CD4-positive, alpha-beta memory T cell (primary cell): ENCODE measurements around the gene PRSS57. TPM values are rescaled to one million over a fixed set of nuclear protein-coding genes. Genes with fewer than 3 reads are reported as not detected.

ENCODE experiments used
- CTCF ChIA-PET: fragments of 350-600 bp; sonication (Branson Sonifier 250); formaldehyde crosslinking; loops from one replicate; lab custom pipeline; 2021; ENCODE audit warnings: inconsistent platforms; ENCODE audit not compliant: partially characterized antibody; lab: Charles Lee
- POLR2A ChIA-PET: fragments of 350-600 bp; sonication (Branson Sonifier 250); formaldehyde crosslinking; loops from one replicate; lab custom pipeline; 2021; ENCODE audit not compliant: partially characterized antibody; lab: Charles Lee
- DNase-seq, 5 donors: peaks; one replicate each; pipeline versions ENCODE4 v3.0.0 to v3.0.0-alpha.2; 2020 to 2022; ENCODE audit warnings: mixed read lengths in 1 of 5
- H3K27ac ChIP-seq: one replicate; pipeline ENCODE4 v1.7.0; 2013; ENCODE audit warnings: low read depth, low read length
- H3K27me3 ChIP-seq: 2 replicates; pipeline ENCODE4 v1.7.0; 2013; ENCODE audit warnings: mild to moderate bottlenecking, low read length, moderate library complexity; ENCODE audit not compliant: insufficient read depth
- H3K36me3 ChIP-seq: 2 replicates; pipeline ENCODE4 v1.7.0; 2013; ENCODE audit warnings: mild to moderate bottlenecking, low read length, moderate library complexity; ENCODE audit not compliant: insufficient read depth
- H3K4me1 ChIP-seq: 2 replicates; pipeline ENCODE4 v1.7.0; 2013; ENCODE audit warnings: mild to moderate bottlenecking, low read length, moderate library complexity; ENCODE audit not compliant: insufficient read depth
- H3K4me3 ChIP-seq, 2 donors: one replicate each; pipeline ENCODE4 v1.7.0; 2013; ENCODE audit warnings: low read length in 2 of 2, mild to moderate bottlenecking in 1 of 2
- H3K9me3 ChIP-seq, 2 donors: one replicate each; pipeline ENCODE4 v1.7.0; 2013; ENCODE audit warnings: low read length in 2 of 2, control low read depth in 1 of 2; ENCODE audit not compliant: control insufficient read depth in 1 of 2
- H3K27ac Mint-ChIP-seq, 7 donors: one replicate each; pipeline ENCODE4 v1.8.0; 2020 to 2021; ENCODE audit warnings: mixed read lengths in 7 of 7, mild to moderate bottlenecking in 6 of 7, inconsistent platforms in 3 of 7, moderate library complexity in 3 of 7
- H3K27me3 Mint-ChIP-seq, 2 donors: one replicate each; pipeline ENCODE4 v1.8.0; 2020 to 2021; ENCODE audit warnings: mixed read lengths in 2 of 2
- H3K36me3 Mint-ChIP-seq, 2 donors: one replicate each; pipeline ENCODE4 v1.8.0; 2020 to 2021; ENCODE audit warnings: mixed read lengths in 2 of 2, inconsistent platforms in 1 of 2, mild to moderate bottlenecking in 1 of 2
- H3K4me1 Mint-ChIP-seq, 4 donors: one replicate each; pipeline ENCODE4 v1.8.0; 2020 to 2021; ENCODE audit warnings: mixed read lengths in 4 of 4, mild to moderate bottlenecking in 1 of 4
- H3K4me3 Mint-ChIP-seq, 8 donors: one replicate each; pipeline ENCODE4 v1.8.0; 2020 to 2021; ENCODE audit warnings: mixed read lengths in 8 of 8, mild to moderate bottlenecking in 7 of 8, moderate library complexity in 6 of 8, inconsistent platforms in 3 of 8
- H3K9me3 Mint-ChIP-seq, 8 donors: one replicate each; pipeline ENCODE4 v1.8.0; 2020 to 2021; ENCODE audit warnings: mixed read lengths in 8 of 8, mild to moderate bottlenecking in 5 of 8, inconsistent platforms in 3 of 8, moderate library complexity in 1 of 8
- intact Hi-C: fragments of 100-400 bp; cut with micrococcal nuclease; formaldehyde crosslinking; loops from one replicate; pipeline ENCODE4 v1.15.1; 2023
- polyA plus RNA-seq, 2 donors: library from polyadenylated mRNA; unstranded; fragments of 300-500 nt; fragmentation: Illumina TruSeq; gene quantifications; one replicate each; pipeline ENCODE4 v1.2.3, GENCODE V29; 2021
- total RNA-seq, 2 experiments: library from RNA; stranded (reverse); gene quantifications; one replicate each; pipeline ENCODE4 v1.2.3, GENCODE V29; 2021

Gene PRSS57
- total and polyA plus RNA-seq, 4 experiments from 2014 or later: not detected

DNA sequence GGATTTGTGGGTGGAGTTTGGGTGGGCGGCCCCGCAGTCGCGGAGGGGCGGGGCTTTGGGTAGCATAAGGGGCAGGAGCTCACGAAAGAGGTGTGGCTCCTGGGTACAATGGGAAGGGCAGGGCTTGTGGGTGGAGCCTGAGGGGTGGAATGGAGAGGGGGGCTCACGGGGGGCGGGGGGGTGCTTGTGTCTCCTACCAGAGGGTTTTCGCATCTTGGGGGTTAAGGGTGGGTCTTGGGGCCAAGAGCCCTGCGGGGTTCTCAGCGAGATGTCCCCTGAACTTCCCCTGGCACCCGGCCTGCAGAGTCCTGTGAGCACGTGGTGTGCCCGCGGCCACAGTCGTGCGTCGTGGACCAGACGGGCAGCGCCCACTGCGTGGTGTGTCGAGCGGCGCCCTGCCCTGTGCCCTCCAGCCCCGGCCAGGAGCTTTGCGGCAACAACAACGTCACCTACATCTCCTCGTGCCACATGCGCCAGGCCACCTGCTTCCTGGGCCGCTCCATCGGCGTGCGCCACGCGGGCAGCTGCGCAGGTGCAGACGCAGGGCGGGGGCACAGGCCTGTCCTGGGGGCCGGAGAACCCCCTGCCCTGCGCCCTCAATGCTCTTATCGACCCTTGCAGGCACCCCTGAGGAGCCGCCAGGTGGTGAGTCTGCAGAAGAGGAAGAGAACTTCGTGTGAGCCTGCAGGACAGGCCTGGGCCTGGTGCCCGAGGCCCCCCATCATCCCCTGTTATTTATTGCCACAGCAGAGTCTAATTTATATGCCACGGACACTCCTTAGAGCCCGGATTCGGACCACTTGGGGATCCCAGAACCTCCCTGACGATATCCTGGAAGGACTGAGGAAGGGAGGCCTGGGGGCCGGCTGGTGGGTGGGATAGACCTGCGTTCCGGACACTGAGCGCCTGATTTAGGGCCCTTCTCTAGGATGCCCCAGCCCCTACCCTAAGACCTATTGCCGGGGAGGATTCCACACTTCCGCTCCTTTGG lies 13.9 kb downstream of the PRSS57 start:
- Mint-ChIP-seq H3K4me3 (peak overlapping the region; percentile 89 to 98 (median 94)), H3K27ac (peak overlapping the region; percentile 78 to 100 (median 99)), H3K36me3 (no peaks in the 10 kb centered on the region), H3K27me3 (peaks cover 2 to 4% of the 10 kb centered on the region in 2 donors), H3K9me3 (peaks cover 0 to 4% (median 0%) of the 10 kb centered on the region in 8 donors), H3K4me1 (peaks cover 0 to 5% (median 0%) of the 10 kb centered on the region in 4 donors)
- Histone ChIP-seq H3K36me3 (no peaks in the 10 kb centered on the region), H3K27ac (peak overlapping the region; percentile 58), H3K27me3 (no peaks in the 10 kb centered on the region), H3K4me3 (peak overlapping the region; percentile 34 to 76), H3K4me1 (peaks cover 13% of the 10 kb centered on the region), H3K9me3 (no peaks in the 10 kb centered on the region)
- peak in 3 of 5 donors; percentile 36 to 52 (median 45) for DNase-seq
- ChIA-PET CTCF (no interaction called here), POLR2A (interaction anchor here (0.7 to 5.2 kb wide), 3 partner anchors 18 to 149 kb away, joined by 3 to 33 read pairs (median 5); partner anchors contain the start of genes CDC34 and RNF126)
- intact Hi-C loops: loop anchor here (2.0 kb wide), 1 partner anchor 21 kb away; no protein-coding TSS in a partner anchor

DNA sequence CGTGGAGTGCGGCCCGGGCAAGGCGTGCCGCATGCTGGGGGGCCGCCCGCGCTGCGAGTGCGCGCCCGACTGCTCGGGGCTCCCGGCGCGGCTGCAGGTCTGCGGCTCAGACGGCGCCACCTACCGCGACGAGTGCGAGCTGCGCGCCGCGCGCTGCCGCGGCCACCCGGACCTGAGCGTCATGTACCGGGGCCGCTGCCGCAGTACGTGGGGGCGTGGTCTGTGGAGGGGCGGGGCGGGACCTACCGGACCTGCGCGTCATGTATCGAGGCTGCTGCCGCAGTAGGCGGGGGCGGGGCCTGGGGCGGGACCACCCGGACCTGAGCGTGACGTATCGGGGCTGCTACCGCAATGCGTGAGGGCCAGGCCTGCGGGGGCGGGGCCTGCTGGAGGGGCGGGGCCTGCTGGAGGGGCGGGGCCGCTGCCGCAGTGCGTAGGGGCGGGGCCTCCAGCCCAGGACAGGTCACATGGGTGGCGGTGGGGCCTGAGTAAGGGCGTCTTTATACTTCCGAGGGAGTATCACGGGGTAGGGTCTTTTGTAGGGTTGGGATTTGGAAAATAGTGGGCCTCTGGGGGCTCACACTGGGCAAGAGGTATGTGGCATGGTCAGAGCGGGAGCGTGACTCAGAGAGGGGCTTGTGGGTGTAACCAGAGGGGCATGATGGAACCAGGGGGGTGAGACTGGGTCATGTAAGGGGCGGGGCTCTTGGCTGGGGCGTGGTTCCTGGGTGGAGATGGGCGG lies 14.8 kb downstream of the PRSS57 start:
- no peaks in the 10 kb centered on the region for H3K36me3 Mint-ChIP-seq
- H3K27me3 Mint-ChIP-seq: peaks cover 3 to 7% of the 10 kb centered on the region in 2 donors
- intact Hi-C loops: loop anchor here (1.0 to 2.0 kb wide), 5 partner anchors 17 to 117 kb away; partner anchors contain the start of genes BSG, POLRMT, PTBP1 and RNF126
- H3K27me3 ChIP-seq: peaks cover 5% of the 10 kb centered on the region
- peaks cover 0 to 4% (median 0%) of the 10 kb centered on the region in 8 donors for H3K9me3 Mint-ChIP-seq
- H3K4me3 ChIP-seq: peak overlapping the region; percentile 34 to 76
- H3K4me1 ChIP-seq: peaks cover 13% of the 10 kb centered on the region
- H3K4me1 Mint-ChIP-seq: peaks cover 0 to 6% (median 1%) of the 10 kb centered on the region in 4 donors
- H3K36me3 ChIP-seq: no peaks in the 10 kb centered on the region
- no peaks in the 10 kb centered on the region for H3K9me3 ChIP-seq
- ChIA-PET CTCF (interaction anchor here (0.5 to 2.0 kb wide), 3 partner anchors 17 to 170 kb away, joined by 3 to 8 read pairs (median 6); partner anchors contain the start of genes POLRMT and RNF126), POLR2A (interaction anchor here (0.7 to 5.2 kb wide), 10 partner anchors 10 to 148 kb away, joined by 3 to 33 read pairs (median 4); partner anchors contain the start of genes CDC34 and RNF126)
- peak; percentile 96 to 100 (median 98) for DNase-seq
- H3K4me3 Mint-ChIP-seq: peak overlapping the region; percentile 89 to 98 (median 94)
- H3K27ac Mint-ChIP-seq: peak overlapping the region; percentile 78 to 100 (median 99)
- peak overlapping the region; percentile 58 for H3K27ac ChIP-seq

DNA sequence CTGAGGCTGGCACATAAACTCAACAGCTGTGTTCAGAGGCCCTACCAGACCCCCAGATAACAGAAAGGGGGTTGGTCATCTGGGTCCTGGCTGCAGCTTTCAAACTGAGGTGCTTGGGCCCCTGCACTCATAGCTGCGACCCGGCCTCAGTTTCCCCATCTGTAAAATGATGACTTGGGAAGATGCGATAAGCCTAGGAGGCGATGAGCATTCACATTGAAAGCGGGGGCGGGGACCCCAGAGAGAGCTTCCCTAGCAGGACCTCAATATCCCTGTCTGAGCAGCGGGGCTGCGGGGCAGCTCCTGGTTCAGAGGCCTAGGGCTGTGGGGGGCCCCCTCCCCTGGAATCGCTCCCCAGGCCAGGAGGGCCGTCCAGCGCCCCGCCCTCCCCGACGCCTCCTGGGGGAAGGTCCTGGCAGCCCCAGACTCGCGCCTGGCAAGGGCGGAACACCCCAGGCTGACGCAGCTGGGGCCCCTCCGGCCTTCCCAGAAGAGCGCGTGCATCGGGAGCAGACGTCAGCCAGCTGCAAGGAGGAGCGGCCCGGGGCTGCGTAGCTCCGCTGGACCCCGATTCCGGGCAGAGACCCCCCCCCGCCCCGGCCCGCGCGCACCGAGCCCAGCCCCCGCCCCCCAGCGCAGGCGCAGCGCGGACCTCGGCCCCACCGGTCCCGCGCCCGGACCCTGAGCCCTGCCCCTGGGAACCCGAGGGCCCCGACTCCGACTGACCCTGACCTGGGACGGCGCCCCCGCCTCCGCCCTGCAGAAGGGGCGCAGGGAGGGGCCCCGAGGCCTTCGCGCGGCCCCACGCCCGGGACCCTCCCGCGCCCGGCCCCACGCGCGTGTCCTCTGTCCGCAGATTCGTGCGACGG lies 15.6 kb downstream of the PRSS57 start:
- Histone ChIP-seq H3K9me3 (no peaks in the 10 kb centered on the region), H3K27me3 (peaks cover 5% of the 10 kb centered on the region), H3K4me1 (peaks cover 13% of the 10 kb centered on the region), H3K36me3 (no peaks in the 10 kb centered on the region), H3K27ac (peak overlapping the region; percentile 46), H3K4me3 (peak overlapping the region in 1 of 2 donors; percentile 52)
- H3K27me3 Mint-ChIP-seq: peaks cover 9 to 12% of the 10 kb centered on the region in 2 donors
- intact Hi-C loops: loop anchor here (1.0 to 2.0 kb wide), 5 partner anchors 16 to 118 kb away; partner anchors contain the start of genes BSG, POLRMT, PTBP1 and RNF126
- H3K4me3 Mint-ChIP-seq: peak overlapping the region; percentile 51 to 97 (median 72)
- ChIA-PET CTCF (interaction anchor here (0.5 to 2.0 kb wide), 3 partner anchors 16 to 169 kb away, joined by 3 to 8 read pairs (median 6); partner anchors contain the start of genes POLRMT and RNF126), POLR2A (interaction anchor here (0.7 to 5.2 kb wide), 13 partner anchors 9 to 595 kb away, joined by 3 to 33 read pairs (median 4); partner anchors contain the start of genes FAM174C and RNF126)
- no peaks in the 10 kb centered on the region for H3K36me3 Mint-ChIP-seq
- DNase-seq: peak in 4 of 5 donors; percentile 25 to 55 (median 29)
- peaks cover 0 to 4% (median 0%) of the 10 kb centered on the region in 8 donors for H3K9me3 Mint-ChIP-seq
- peaks cover 0 to 11% (median 3%) of the 10 kb centered on the region in 4 donors for H3K4me1 Mint-ChIP-seq
- peak overlapping the region in 3 of 7 donors; percentile 13 to 60 (median 35) for H3K27ac Mint-ChIP-seq

DNA sequence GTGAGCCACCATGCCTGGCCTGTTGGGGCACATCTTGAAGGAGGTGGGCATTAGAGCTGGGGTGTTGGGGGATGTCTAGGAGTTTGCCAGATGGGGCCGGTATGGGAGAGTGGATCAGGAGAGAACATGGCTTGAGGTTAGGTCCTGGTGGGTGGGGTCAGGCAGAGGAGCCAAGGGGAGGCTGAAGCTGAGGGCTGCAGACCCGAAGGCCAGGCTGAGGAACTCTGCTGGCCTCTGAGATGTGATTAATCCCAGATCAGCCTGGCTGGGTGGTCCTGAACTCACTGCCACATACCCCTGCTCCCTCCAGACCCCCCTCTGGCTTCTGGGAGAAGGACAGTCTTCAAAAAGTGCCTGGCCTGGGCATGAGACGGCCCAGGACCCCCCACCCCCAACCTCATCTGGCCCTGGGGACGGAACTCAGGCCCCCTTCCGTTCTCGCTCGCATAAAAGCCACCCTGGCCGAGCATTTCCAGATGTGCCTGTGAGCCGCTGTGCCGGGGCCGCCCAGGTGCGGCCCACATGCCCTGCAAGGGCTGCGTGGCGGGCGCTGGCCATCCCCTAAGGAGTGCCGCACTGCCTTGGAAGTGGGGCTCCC lies 16.4 kb downstream of the PRSS57 start:
- CTCF ChIA-PET: interaction anchor here (1.1 to 2.0 kb wide), 3 partner anchors 12 to 168 kb away, joined by 3 to 8 read pairs (median 3); partner anchors contain the start of gene RNF126
- Histone ChIP-seq H3K4me1 (peaks cover 13% of the 10 kb centered on the region), H3K27ac (no peak overlapping the region), H3K9me3 (no peaks in the 10 kb centered on the region), H3K27me3 (peaks cover 5% of the 10 kb centered on the region), H3K36me3 (no peaks in the 10 kb centered on the region), H3K4me3 (no peak overlapping the region)
- Mint-ChIP-seq H3K4me3 (peak overlapping the region; percentile 38 to 75 (median 70)), H3K9me3 (peaks cover 0 to 4% (median 0%) of the 10 kb centered on the region in 8 donors), H3K36me3 (no peaks in the 10 kb centered on the region), H3K27ac (peak overlapping the region in 5 of 7 donors; percentile 7 to 64 (median 42)), H3K27me3 (peaks cover 12 to 13% of the 10 kb centered on the region in 2 donors), H3K4me1 (peaks cover 0 to 11% (median 3%) of the 10 kb centered on the region in 4 donors)
- peak in 1 of 5 donors; percentile 36 for DNase-seq
- POLR2A ChIA-PET: interaction anchor here (0.7 to 5.2 kb wide), 11 partner anchors 8 to 596 kb away, joined by 3 to 33 read pairs (median 3); partner anchors contain the start of genes FAM174C and RNF126
- intact Hi-C loops: no loop called here

DNA sequence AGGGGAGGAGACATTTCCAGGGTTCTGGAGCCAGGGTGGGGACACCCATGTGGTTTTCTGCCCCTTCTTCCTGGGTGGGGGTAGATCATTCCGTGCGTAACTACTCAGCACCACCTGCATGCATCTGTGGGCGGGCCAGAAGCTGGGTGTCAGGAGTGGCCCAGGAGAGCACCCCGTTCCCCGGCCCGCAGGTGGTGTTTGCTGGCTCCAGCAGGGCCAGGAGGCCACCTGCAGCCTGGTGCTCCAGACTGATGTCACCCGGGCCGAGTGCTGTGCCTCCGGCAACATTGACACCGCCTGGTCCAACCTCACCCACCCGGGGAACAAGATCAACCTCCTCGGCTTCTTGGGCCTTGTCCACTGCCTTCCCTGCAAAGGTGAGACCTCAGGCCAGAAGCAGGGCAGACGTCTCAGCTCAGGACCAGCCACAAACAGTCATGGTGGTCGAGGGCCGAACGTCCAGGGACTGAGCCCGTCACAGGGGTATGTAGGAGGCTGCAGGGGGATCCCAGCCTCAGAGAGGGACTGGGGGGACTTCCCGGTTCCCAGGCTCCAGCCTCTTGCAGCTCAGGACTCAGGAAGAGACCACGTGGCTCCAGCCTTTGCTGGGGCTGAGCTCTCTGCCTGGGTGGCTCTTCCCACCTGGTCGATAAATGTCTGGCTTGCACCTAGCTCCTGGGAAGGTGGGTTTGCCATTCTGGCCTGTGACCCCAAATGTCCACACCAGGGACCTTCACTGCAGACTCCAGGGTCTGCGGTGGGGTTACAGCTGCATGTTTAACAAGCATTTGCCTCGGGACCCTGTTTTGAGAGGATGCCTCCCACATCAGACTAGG lies 17.4 kb downstream of the PRSS57 start:
- POLR2A ChIA-PET: interaction anchor here (0.6 to 5.2 kb wide), 3 partner anchors 15 to 592 kb away, joined by 3 to 33 read pairs (median 4); partner anchors contain the start of genes CIRBP and RNF126
- H3K36me3 ChIP-seq: no peaks in the 10 kb centered on the region
- H3K4me3 Mint-ChIP-seq: peak overlapping the region in 3 of 8 donors; percentile 24 to 59 (median 31)

More for the DNA sequence above, 17.4 kb downstream of the PRSS57 start:
- peaks cover 5% of the 10 kb centered on the region for H3K27me3 ChIP-seq
- CTCF ChIA-PET: interaction anchor here (1.1 kb wide), 1 partner anchor 11 kb away, joined by 3 read pairs; no protein-coding TSS in a partner anchor
- peaks cover 0 to 4% (median 0%) of the 10 kb centered on the region in 8 donors for H3K9me3 Mint-ChIP-seq
- peaks cover 13% of the 10 kb centered on the region for H3K4me1 ChIP-seq
- H3K9me3 ChIP-seq: no peaks in the 10 kb centered on the region
- no peak overlapping the region for H3K27ac Mint-ChIP-seq
- intact Hi-C loops: no loop called here
- H3K36me3 Mint-ChIP-seq: no peaks in the 10 kb centered on the region
- H3K27me3 Mint-ChIP-seq: peaks cover 15 to 17% of the 10 kb centered on the region in 2 donors
- no peak overlapping the region for H3K27ac ChIP-seq
- H3K4me3 ChIP-seq: no peak overlapping the region
- peaks cover 0 to 11% (median 3%) of the 10 kb centered on the region in 4 donors for H3K4me1 Mint-ChIP-seq
- peak in 1 of 5 donors; percentile 13 for DNase-seq
